Ammon's horn (tissue), 1 donor: Measurements from ENCODE around the gene GIMAP6.
"Not testable (repeated sequence)": the region's sequence is repeated elsewhere in the genome, so short reads cannot be mapped to it uniquely, and the experiment has no call there.

ENCODE experiments used
- DNase-seq: peaks from one replicate; pipeline ENCODE4 v3.0.0-alpha.2; 2016; ENCODE audit warnings: low spot score

The GIMAP6 gene

GRCh38 chr7:150631866-150632864 is at the start of gene GIMAP6:
TSS of gene GIMAP6 (minus strand) at chr7:150632385. CDS start at chr7:150630142, 2,243 bp downstream.
- DNase-seq = peak; percentile 36

GRCh38 chr7:150680364-150680763 is 48.2 kb upstream of the GIMAP6 start:
- DNase-seq = not testable (repeated sequence)

- not testable (repeated sequence) for DNase-seq
Measured at GRCh38 chr7:150678601-150679000, 46.4 kb upstream of the GIMAP6 start.

- not testable (repeated sequence) for DNase-seq
Measured at GRCh38 chr7:150676854-150677253, 44.7 kb upstream of the GIMAP6 start.

GRCh38 chr7:150676276-150676675 is 44.1 kb upstream of the GIMAP6 start:
- DNase-seq = not testable (repeated sequence)

- DNase-seq = no peak
Measured at GRCh38 chr7:150675714-150676113, 43.5 kb upstream of the GIMAP6 start.

- not testable (repeated sequence) for DNase-seq
Measured at GRCh38 chr7:150671798-150672585, 39.8 kb upstream of the GIMAP6 start.

GRCh38 chr7:150668977-150669376 is 36.8 kb upstream of the GIMAP6 start:
- no peak for DNase-seq

- DNase-seq = no peak
Measured at GRCh38 chr7:150668472-150668911, 36.3 kb upstream of the GIMAP6 start.

GRCh38 chr7:150666412-150666811 is 34.2 kb upstream of the GIMAP6 start:
- DNase-seq = peak; percentile 25

- DNase-seq = peak; percentile 12
Measured at GRCh38 chr7:150665896-150666295, 33.7 kb upstream of the GIMAP6 start.

- peak; percentile 31 for DNase-seq
Measured at GRCh38 chr7:150665089-150665748, 33.0 kb upstream of the GIMAP6 start.

GRCh38 chr7:150663802-150664494 is 31.8 kb upstream of the GIMAP6 start:
- DNase-seq = no peak

GRCh38 chr7:150662821-150663220 is 30.6 kb upstream of the GIMAP6 start:
- not testable (repeated sequence) for DNase-seq

- no peak for DNase-seq
Measured at GRCh38 chr7:150660939-150661613, 28.9 kb upstream of the GIMAP6 start.

GRCh38 chr7:150657526-150657925 is 25.3 kb upstream of the GIMAP6 start:
- DNase-seq = no peak

- DNase-seq = no peak
Measured at GRCh38 chr7:150656047-150656446, 23.9 kb upstream of the GIMAP6 start.

- no peak for DNase-seq
Measured at GRCh38 chr7:150654692-150655091, 22.5 kb upstream of the GIMAP6 start.

- no peak for DNase-seq
Measured at GRCh38 chr7:150649080-150649385, 16.8 kb upstream of the GIMAP6 start.

GRCh38 chr7:150648353-150649079 is 16.3 kb upstream of the GIMAP6 start:
- no peak for DNase-seq
